Mesenchymal stem cell (in vitro differentiated cells and primary cell): Measurements from ENCODE around the gene RIC8A.

ENCODE experiments used
- DNase-seq: peaks from one replicate; pipeline ENCODE4 v3.0.0-alpha.2; 2013
- H2AFZ ChIP-seq: one replicate; pipeline ENCODE4 v1.6.1; 2013; ENCODE audit warnings: low read depth, mild to moderate bottlenecking, control low read depth, inconsistent platforms, low read length, moderate library complexity
- H2AK5ac ChIP-seq: 2 replicates; pipeline ENCODE4 v1.6.1; 2013; ENCODE audit warnings: low read length, moderate library complexity, mild to moderate bottlenecking, inconsistent platforms; ENCODE audit not compliant: severe bottlenecking
- H2BK120ac ChIP-seq: one replicate; pipeline ENCODE4 v1.6.1; 2013; ENCODE audit warnings: low read depth, mild to moderate bottlenecking, inconsistent platforms, low read length, moderate library complexity
- H2BK12ac ChIP-seq, 2 experiments: one replicate each; pipeline ENCODE4 v1.6.1; 2013; ENCODE audit warnings: inconsistent platforms in 2 of 2, low read length in 2 of 2, mild to moderate bottlenecking in 2 of 2, moderate library complexity in 2 of 2, control low read depth in 1 of 2
- H2BK15ac ChIP-seq: one replicate; pipeline ENCODE4 v1.6.1; 2013; ENCODE audit warnings: mild to moderate bottlenecking, low read depth, inconsistent platforms; ENCODE audit not compliant: poor library complexity, severe bottlenecking
- H2BK5ac ChIP-seq: 2 replicates; pipeline ENCODE4 v1.6.1; 2013; ENCODE audit warnings: low read depth, mild to moderate bottlenecking, low read length, control low read depth, inconsistent platforms; ENCODE audit not compliant: poor library complexity, severe bottlenecking
- H3K14ac ChIP-seq, 2 experiments: one replicate each; pipeline ENCODE4 v1.6.1; 2013; ENCODE audit warnings: inconsistent platforms in 2 of 2, low read length in 2 of 2, control low read depth in 1 of 2, mild to moderate bottlenecking in 1 of 2, moderate library complexity in 1 of 2
- H3K18ac ChIP-seq, 2 experiments: one replicate each; pipeline ENCODE4 v1.6.1; 2013; ENCODE audit warnings: inconsistent platforms in 2 of 2, low read length in 2 of 2, control low read depth in 1 of 2, low read depth in 1 of 2, mild to moderate bottlenecking in 1 of 2
- H3K23ac ChIP-seq, 2 experiments: one replicate each; pipeline ENCODE4 v1.6.1; 2013; ENCODE audit warnings: inconsistent platforms in 2 of 2, low read length in 2 of 2, mild to moderate bottlenecking in 2 of 2, moderate library complexity in 2 of 2, control low read depth in 1 of 2
- H3K27ac ChIP-seq: 2 replicates; pipeline ENCODE4 v1.5.1; 2013; ENCODE audit warnings: mild to moderate bottlenecking, moderate library complexity, low read length, control low read depth, inconsistent platforms; ENCODE audit not compliant: poor library complexity, severe bottlenecking
- H3K27me3 ChIP-seq, 2 experiments: 2 replicates each; pipeline versions ENCODE4 v1.6.1 to v1.7.0; 2013; ENCODE audit warnings: low read length in 2 of 2, mild to moderate bottlenecking in 2 of 2, moderate library complexity in 2 of 2, control low read depth in 1 of 2, inconsistent platforms in 1 of 2; ENCODE audit not compliant: control insufficient read depth in 1 of 2, insufficient read depth in 1 of 2
- H3K36me3 ChIP-seq, 2 experiments: 2 replicates each; pipeline versions ENCODE4 v1.6.1 to v1.7.0; 2013; ENCODE audit warnings: low read length in 2 of 2, control low read depth in 1 of 2, inconsistent platforms in 1 of 2, low read depth in 1 of 2, mild to moderate bottlenecking in 1 of 2; ENCODE audit not compliant: insufficient read depth in 2 of 2, control insufficient read depth in 1 of 2
- H3K4ac ChIP-seq, 2 experiments: one replicate each; pipeline ENCODE4 v1.6.1; 2013; ENCODE audit warnings: inconsistent platforms in 2 of 2, low read length in 2 of 2, mild to moderate bottlenecking in 2 of 2, moderate library complexity in 2 of 2, control low read depth in 1 of 2, low read depth in 1 of 2
- H3K4me1 ChIP-seq: 2 replicates; pipeline ENCODE4 v1.6.1; 2013; ENCODE audit warnings: low read depth, low read length, control low read depth; ENCODE audit not compliant: control insufficient read depth, insufficient read depth
- H3K4me2 ChIP-seq: 2 replicates; pipeline ENCODE4 v1.6.1; 2013; ENCODE audit warnings: low read length, mild to moderate bottlenecking, inconsistent platforms; ENCODE audit not compliant: poor library complexity, severe bottlenecking
- H3K4me3 ChIP-seq, 2 experiments: 2 replicates each; pipeline versions ENCODE4 v1.5.1 to v1.7.0; 2013; ENCODE audit warnings: low read length in 2 of 2, mild to moderate bottlenecking in 2 of 2, control low read depth in 1 of 2, low read depth in 1 of 2; ENCODE audit not compliant: insufficient read depth in 1 of 2
- H3K79me1 ChIP-seq: replicated peaks from 2 replicates; pipeline ENCODE4 v1.6.1; 2013; ENCODE audit warnings: mild to moderate bottlenecking, control low read depth, low read length, inconsistent platforms; ENCODE audit not compliant: poor library complexity, severe bottlenecking
- H3K9ac ChIP-seq: 2 replicates; pipeline ENCODE4 v1.7.0; 2013; ENCODE audit warnings: mild to moderate bottlenecking, low read length, moderate library complexity
- H3K9me3 ChIP-seq: 2 replicates; pipeline ENCODE4 v1.7.0; 2013; ENCODE audit warnings: mild to moderate bottlenecking, low read length; ENCODE audit not compliant: control insufficient read depth
- H4K8ac ChIP-seq: one replicate; pipeline ENCODE4 v1.6.1; 2013; ENCODE audit warnings: inconsistent platforms, mild to moderate bottlenecking, low read length, moderate library complexity
- H4K91ac ChIP-seq: one replicate; pipeline ENCODE4 v1.6.1; 2013; ENCODE audit warnings: mild to moderate bottlenecking, low read length, inconsistent platforms
- WGBS: methylation state at CpG from one replicate; pipeline ENCODE4 v1.1.7; 2013; ENCODE audit warnings: mixed read lengths; 5-methylcytosine and 5-hydroxymethylcytosine counted together

RIC8A gene

DNA sequence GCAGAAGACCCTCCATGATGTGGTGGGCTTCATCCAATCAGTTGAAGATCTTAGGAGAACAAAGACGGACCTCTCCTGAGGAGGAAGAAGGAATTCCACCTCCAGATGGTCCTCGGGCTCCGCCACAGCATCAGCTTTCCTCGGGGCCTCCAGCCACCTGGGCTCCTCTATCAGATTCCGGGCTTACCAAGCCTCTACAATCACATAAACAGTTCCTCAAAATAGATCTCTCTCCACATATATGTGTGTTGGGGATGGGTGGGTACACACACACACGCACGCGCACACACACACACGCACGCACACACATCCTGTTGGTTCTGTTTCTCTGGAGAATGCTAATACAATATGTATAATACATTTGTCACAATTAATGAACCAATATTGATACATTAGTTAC, 51.9 kb downstream of the RIC8A start:
- Histone ChIP-seq H3K9me3 (no peaks in the 10 kb centered on the region), H3K23ac (no peak overlapping the region), H2BK120ac (no peak overlapping the region), H3K79me1 (no peaks in the 10 kb centered on the region), H4K8ac (no peak overlapping the region), H3K4ac (no peak overlapping the region), H3K9ac (no peak overlapping the region), H3K36me3 (no peaks in the 10 kb centered on the region), H3K14ac (no peak overlapping the region), H3K27ac (no peak overlapping the region), H4K91ac (no peak overlapping the region), H2AFZ (no peak overlapping the region), H2BK12ac (no peak overlapping the region), H2BK15ac (no peak overlapping the region), H3K27me3 (peaks cover 0 to 34% of the 10 kb centered on the region in 2 experiments), H2AK5ac (no peak overlapping the region), H3K4me3 (no peak overlapping the region), H3K4me2 (no peak overlapping the region), H3K4me1 (no peaks in the 10 kb centered on the region), H2BK5ac (no peak overlapping the region), H3K18ac (no peak overlapping the region)
- 87% methylated on average over 2 of the region's 10 CpGs for WGBS
- no peak for DNase-seq

DNA sequence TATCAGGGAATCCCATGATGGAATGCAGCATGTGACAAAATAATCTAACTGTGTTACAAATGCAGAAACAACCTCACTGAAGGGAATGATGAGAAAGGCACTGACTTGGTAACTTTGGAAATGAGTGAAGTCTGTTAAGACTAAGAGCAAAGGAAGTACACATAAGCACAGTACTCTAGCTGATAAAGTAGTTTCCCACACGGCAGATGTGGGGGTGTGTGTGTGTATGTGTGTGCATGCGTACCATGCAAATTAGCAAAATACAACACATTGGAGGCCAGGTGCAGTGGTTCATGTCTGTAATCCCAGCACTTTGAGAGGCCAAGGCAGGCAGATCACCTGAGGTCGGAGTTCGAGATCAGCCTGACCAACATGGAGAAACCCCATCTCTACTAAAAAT, 54.1 kb downstream of the RIC8A start:
- Histone ChIP-seq H2BK12ac (no peak overlapping the region), H3K36me3 (no peaks in the 10 kb centered on the region), H2AFZ (no peak overlapping the region), H4K91ac (no peak overlapping the region), H4K8ac (no peak overlapping the region), H2BK120ac (no peak overlapping the region), H3K27ac (no peak overlapping the region), H3K9me3 (no peaks in the 10 kb centered on the region), H3K9ac (no peak overlapping the region), H2AK5ac (no peak overlapping the region), H3K4me2 (no peak overlapping the region), H3K4me1 (no peaks in the 10 kb centered on the region), H3K4me3 (no peak overlapping the region), H3K14ac (no peak overlapping the region), H3K4ac (no peak overlapping the region), H3K27me3 (peaks cover 0 to 34% of the 10 kb centered on the region in 2 experiments), H3K23ac (no peak overlapping the region), H2BK5ac (no peak overlapping the region), H3K79me1 (no peaks in the 10 kb centered on the region), H2BK15ac (no peak overlapping the region), H3K18ac (no peak overlapping the region)
- 94% methylated on average over 4 of the region's 4 CpGs for WGBS
- no peak for DNase-seq
